Measurements from ENCODE around the gene SFMBT1.

Gene SFMBT1

GRCh38 chr3:52880474-52880873, 165.4 kb downstream of the SFMBT1 start:
- DNase-seq = no peak

- no peak for DNase-seq
Observed at GRCh38 chr3:52880047-52880446, 165.8 kb downstream of the SFMBT1 start.

GRCh38 chr3:52879581-52879980, 166.3 kb downstream of the SFMBT1 start:
- no peak for DNase-seq

GRCh38 chr3:52879090-52879489, 166.8 kb downstream of the SFMBT1 start:
- DNase-seq = no peak

GRCh38 chr3:52877085-52877484, 168.8 kb downstream of the SFMBT1 start:
- DNase-seq = no peak

GRCh38 chr3:52874864-52875587, 170.8 kb downstream of the SFMBT1 start:
- no peak for DNase-seq

- no peak for DNase-seq
Observed at GRCh38 chr3:52874160-52874701, 171.6 kb downstream of the SFMBT1 start.

GRCh38 chr3:52873433-52874159, 172.3 kb downstream of the SFMBT1 start:
- no peak for DNase-seq

- DNase-seq = no peak
Observed at GRCh38 chr3:52872245-52872644, 173.6 kb downstream of the SFMBT1 start.

- no peak for DNase-seq
Observed at GRCh38 chr3:52871761-52872160, 174.1 kb downstream of the SFMBT1 start.

GRCh38 chr3:52870471-52870870, 175.4 kb downstream of the SFMBT1 start:
- no peak for DNase-seq

- DNase-seq = no peak
Observed at GRCh38 chr3:52866427-52866826, 179.4 kb downstream of the SFMBT1 start.

GRCh38 chr3:52865994-52866393, 179.9 kb downstream of the SFMBT1 start:
- DNase-seq = no peak

GRCh38 chr3:52860424-52860768, 185.5 kb downstream of the SFMBT1 start:
- DNase-seq = no peak

- no peak for DNase-seq
Observed at GRCh38 chr3:52859686-52860423, 186.0 kb downstream of the SFMBT1 start.

GRCh38 chr3:52857864-52858263, 188.0 kb downstream of the SFMBT1 start:
- DNase-seq = no peak

- DNase-seq = no peak
Observed at GRCh38 chr3:52857133-52857532, 188.7 kb downstream of the SFMBT1 start.

GRCh38 chr3:52856666-52857065, 189.2 kb downstream of the SFMBT1 start:
- DNase-seq = no peak

- no peak for DNase-seq
Observed at GRCh38 chr3:52854013-52854412, 191.9 kb downstream of the SFMBT1 start.
